Mammary epithelial cell (primary cell): ENCODE measurements around the gene MARCKSL1.

Source experiments
- CTCF ChIP-seq, 2 donors: IDR thresholded peaks in 1 of 2; conservative IDR thresholded peaks in 1 of 2; 2 replicates each; pipeline ENCODE4 v1.5.1; 2011 to 2012; ENCODE audit warnings: inconsistent platforms in 2 of 2, low read length in 2 of 2, mild to moderate bottlenecking in 2 of 2, control low read depth in 1 of 2, low read depth in 1 of 2; ENCODE audit not compliant: insufficient read depth in 1 of 2; ENCODE audit errors: extremely low read depth in 1 of 2
- EZH2 ChIP-seq: IDR thresholded peaks from 2 replicates; pipeline ENCODE4 v1.6.1; 2012; ENCODE audit warnings: low read length, inconsistent platforms, borderline replicate concordance

GRCh38 chr1:32353886-32354570 lies 18.0 kb upstream of the MARCKSL1 start:
- no peak for TF ChIP-seq CTCF (conservative IDR thresholded peaks at IDR 0.05 in 1 of 2, IDR thresholded peaks at IDR 0.05 in 1 of 2; ENCODE audit: extremely low read depth in 1 of 2, insufficient read depth in 1 of 2, low read depth in 1 of 2, low read length in 2 of 2)
- no peak for TF ChIP-seq EZH2
